ENCODE measurements around the gene BMP8A.
A peak's percentile ranks its signal among the peaks of the same experiment; 100 is the strongest.
"Not testable (repeated sequence)": the region's sequence is repeated elsewhere in the genome, so short reads cannot be mapped to it uniquely, and the experiment has no call there.

BMP8A gene

DNA sequence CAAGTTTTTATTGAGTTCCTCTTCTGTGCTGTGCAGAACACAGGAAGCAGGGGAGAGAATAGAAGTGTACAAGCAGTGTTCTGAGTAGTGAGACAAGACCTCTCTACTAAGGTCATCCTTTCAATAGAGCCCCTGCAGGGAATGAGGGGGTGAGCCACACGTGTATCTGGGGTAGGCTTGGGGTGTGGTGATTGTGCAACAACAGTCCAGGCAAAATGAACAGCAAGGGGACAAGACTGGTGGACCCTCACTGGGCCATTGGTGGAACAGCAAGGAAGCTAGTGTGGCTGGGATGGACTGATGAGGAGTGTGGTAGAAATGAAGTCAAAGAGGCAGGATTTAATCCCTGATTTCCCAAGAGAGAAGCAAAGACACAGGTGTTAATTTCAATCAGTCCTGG lies 8.2 kb upstream of the BMP8A start:
- Histone ChIP-seq H2AFZ (ENCODE audit: low read length, unreplicated experiment) (no peak overlapping the region), H3K36me3 (ENCODE audit: insufficient read depth, low read length) (peaks cover 34% of the 10 kb centered on the region; the same call in 1 of the 2 replicates), H3K4me3 (ENCODE audit: low read depth, low read length) (no peak overlapping the region), H3K79me2 (ENCODE audit: control insufficient read depth, insufficient read depth, low read length, unreplicated experiment) (no peaks in the 10 kb centered on the region), H3K27ac (ENCODE audit: low read depth, low read length) (no peak overlapping the region), H3K27me3 (ENCODE audit: insufficient read depth, low read length) (no peaks in the 10 kb centered on the region), H3K4me1 (ENCODE audit: control insufficient read depth, insufficient read depth, low read length, unreplicated experiment) (no peaks in the 10 kb centered on the region)

DNA sequence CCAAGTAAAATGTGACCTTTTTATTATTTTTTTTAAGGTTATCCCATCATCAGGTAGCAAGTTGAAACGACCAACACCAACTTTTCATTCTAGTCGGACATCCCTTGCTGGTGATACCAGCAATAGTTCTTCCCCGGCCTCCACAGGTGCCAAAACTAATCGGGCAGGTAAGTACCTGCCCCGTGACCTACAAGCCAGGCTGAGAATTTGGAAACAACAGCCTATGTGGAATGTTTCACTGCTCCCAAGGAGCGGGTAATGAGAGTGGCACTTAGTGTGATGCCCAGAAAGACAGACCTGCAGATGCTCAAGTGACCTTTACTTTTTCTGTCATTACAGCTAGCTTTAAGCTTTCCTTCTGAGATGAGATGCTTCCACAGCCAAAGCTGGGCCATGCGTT lies 6.9 kb upstream of the BMP8A start:
- Histone ChIP-seq H3K27ac (ENCODE audit: low read depth, low read length) (no peak overlapping the region), H2AFZ (ENCODE audit: low read length, unreplicated experiment) (no peak overlapping the region), H3K79me2 (ENCODE audit: control insufficient read depth, insufficient read depth, low read length, unreplicated experiment) (no peaks in the 10 kb centered on the region), H3K27me3 (ENCODE audit: insufficient read depth, low read length) (no peaks in the 10 kb centered on the region), H3K4me1 (ENCODE audit: control insufficient read depth, insufficient read depth, low read length, unreplicated experiment) (no peaks in the 10 kb centered on the region), H3K4me3 (ENCODE audit: low read depth, low read length) (no peak overlapping the region), H3K36me3 (ENCODE audit: insufficient read depth, low read length) (peaks cover 29% of the 10 kb centered on the region; the same call in 1 of the 2 replicates)

DNA sequence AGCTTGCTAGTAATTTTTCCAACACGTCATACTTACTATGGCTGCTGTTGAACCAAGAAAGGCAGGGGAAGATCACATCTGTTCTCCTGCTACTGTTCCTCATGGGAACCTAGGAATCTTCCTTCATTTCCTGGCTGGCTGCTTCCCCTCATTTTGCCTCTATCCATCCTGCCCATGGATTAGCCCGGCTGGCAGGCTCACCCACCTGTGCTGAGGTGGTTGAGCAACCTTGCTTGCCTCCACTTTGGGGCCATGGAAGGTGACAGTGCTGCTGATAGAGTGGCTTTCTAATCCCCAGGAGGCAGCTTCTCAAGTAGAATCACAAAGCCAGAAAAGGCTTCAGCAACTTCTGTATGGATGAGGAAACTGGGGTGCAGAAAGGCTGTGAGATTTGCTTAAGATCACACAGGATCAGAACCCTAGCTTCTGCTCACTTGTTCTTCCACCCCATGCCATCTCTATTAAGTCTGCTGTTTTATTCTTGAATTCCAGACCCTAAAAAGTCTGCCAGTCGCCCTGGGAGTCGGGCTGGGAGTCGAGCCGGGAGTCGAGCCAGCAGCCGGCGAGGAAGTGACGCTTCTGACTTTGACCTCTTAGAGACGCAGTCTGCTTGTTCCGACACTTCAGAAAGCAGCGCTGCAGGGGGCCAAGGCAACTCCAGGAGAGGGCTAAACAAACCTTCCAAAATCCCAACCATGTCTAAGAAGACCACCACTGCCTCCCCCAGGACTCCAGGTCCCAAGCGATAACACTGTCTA lies 6.2 kb upstream of the BMP8A start:
- H3K27ac ChIP-seq (ENCODE audit: low read depth, low read length) = no peak overlapping the region
- no peak overlapping the region for H3K4me3 ChIP-seq (ENCODE audit: low read depth, low read length)
- peaks cover 24% of the 10 kb centered on the region; the same call in 1 of the 2 replicates for H3K36me3 ChIP-seq (ENCODE audit: insufficient read depth, low read length)
- H2AFZ ChIP-seq (ENCODE audit: low read length, unreplicated experiment) = no peak overlapping the region
- H3K79me2 ChIP-seq (ENCODE audit: control insufficient read depth, insufficient read depth, low read length, unreplicated experiment) = no peaks in the 10 kb centered on the region
- H3K4me1 ChIP-seq (ENCODE audit: control insufficient read depth, insufficient read depth, low read length, unreplicated experiment) = no peaks in the 10 kb centered on the region
- peaks cover 1% of the 10 kb centered on the region; the same call in 1 of the 2 replicates for H3K27me3 ChIP-seq (ENCODE audit: insufficient read depth, low read length)

DNA sequence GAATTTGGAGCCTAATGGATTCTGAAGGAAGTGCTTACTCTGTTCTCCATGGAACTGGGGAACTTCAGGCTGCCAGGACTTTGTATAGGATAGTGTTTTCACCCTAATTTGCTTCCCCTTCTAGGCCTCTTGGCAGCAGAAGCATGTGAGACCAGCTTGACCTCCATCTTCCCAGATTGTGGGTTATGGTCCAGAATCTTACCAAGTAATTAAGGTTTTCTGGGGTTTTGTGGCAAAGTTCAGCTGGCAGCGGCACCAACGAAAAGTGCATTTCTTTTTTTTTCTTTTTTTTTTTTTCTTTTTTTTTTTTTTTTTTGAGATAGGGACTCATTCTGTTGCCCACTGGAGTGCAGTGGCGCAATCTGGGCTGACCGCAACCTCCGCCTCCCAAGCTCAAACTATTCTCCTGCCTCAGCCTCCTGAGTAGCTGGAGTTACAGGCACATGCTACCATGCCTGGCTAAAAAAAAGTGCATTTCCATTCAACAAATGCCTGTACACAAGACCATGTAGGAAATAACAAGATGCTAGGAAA lies 3.4 kb upstream of the BMP8A start:
- H3K27me3 ChIP-seq (ENCODE audit: insufficient read depth, low read length) = peaks cover 23% of the 10 kb centered on the region; the same call in 1 of the 2 replicates
- H2AFZ ChIP-seq (ENCODE audit: low read length, unreplicated experiment) = no peak overlapping the region

DNA sequence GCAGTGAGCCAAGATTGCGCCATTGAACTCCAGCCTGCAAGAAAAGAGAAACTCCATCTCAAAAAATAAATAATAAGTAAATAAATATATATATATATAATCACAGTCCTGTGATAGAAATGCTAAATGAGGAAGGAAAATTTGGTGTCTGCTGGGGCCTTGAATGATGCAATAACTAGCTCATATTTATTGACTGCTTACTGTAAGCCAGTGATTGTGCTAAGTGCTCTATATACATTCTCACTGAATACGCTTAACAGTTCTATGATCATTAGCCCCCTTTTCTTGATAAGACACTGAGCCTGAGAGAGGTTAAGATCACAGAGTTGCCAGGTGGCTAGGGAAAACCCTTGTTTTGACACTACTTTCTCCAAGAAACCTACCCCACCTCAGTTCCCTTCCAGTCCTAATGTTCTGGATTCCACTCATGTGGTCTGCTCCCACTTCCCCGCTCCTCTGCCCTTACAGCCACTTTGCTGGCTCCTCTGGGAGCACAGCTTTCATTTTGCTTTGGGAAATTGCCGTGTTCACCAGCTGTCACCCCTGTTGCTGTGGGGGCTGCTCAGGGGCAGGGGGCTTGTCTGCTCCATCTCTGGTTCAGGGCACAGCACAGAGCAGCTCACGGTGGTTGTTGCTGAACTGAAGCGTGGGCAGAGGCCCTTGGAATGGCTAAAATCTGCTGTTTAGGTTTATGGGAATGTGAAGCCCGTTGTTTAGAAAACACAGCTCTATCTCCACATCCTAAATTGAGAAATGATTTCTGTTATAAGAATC lies 2.5 kb upstream of the BMP8A start:
- no peaks in the 10 kb centered on the region for H3K79me2 ChIP-seq (ENCODE audit: control insufficient read depth, insufficient read depth, low read length, unreplicated experiment)
- H3K4me3 ChIP-seq (ENCODE audit: low read depth, low read length) = no peak overlapping the region
- peaks cover 15% of the 10 kb centered on the region; the same call in 1 of the 2 replicates for H3K36me3 ChIP-seq (ENCODE audit: insufficient read depth, low read length)
- H3K27me3 ChIP-seq (ENCODE audit: insufficient read depth, low read length) = peaks cover 25% of the 10 kb centered on the region; the same call in 1 of the 2 replicates
- no peak overlapping the region for H3K27ac ChIP-seq (ENCODE audit: low read depth, low read length)
- no peak overlapping the region for H2AFZ ChIP-seq (ENCODE audit: low read length, unreplicated experiment)
- H3K4me1 ChIP-seq (ENCODE audit: control insufficient read depth, insufficient read depth, low read length, unreplicated experiment) = peaks cover 2% of the 10 kb centered on the region

More for the DNA sequence above, 3.4 kb upstream of the BMP8A start:
- Histone ChIP-seq H3K4me1 (ENCODE audit: control insufficient read depth, insufficient read depth, low read length, unreplicated experiment) (no peaks in the 10 kb centered on the region), H3K4me3 (ENCODE audit: low read depth, low read length) (no peak overlapping the region), H3K79me2 (ENCODE audit: control insufficient read depth, insufficient read depth, low read length, unreplicated experiment) (no peaks in the 10 kb centered on the region), H3K36me3 (ENCODE audit: insufficient read depth, low read length) (peaks cover 15% of the 10 kb centered on the region; the same call in 1 of the 2 replicates), H3K27ac (ENCODE audit: low read depth, low read length) (no peak overlapping the region)

DNA sequence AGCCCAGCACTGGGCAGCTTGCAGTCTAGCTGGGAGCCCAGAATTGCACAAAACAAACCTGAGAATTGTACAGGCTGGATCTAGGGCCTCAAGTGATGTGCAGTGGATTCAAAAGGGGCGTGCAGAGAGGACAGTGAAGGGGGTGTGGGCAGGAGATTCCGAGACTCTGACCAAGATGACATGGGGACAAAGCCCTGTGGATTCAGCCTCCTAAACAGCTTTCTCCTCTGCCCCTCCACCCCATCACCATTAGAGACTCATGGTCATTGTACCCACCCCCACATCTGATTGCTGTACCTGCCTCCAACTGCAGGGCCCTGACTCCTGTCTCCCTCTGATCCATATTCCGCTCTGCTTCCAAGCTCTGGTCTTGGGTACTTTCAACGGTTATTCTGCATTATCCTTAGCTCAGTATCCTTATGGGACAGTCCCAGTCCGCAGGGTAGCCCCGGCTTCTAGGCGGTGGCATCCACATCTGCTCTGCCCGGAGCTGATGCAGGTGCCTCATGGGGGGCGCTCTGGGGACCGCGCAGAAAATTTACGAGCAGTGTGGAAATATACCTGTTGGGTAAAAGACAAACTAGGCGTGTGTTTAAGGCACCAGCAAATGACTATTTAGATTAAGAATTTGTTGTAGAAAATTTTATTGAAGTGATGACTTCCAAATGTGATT lies 1.7 kb upstream of the BMP8A start:
- no peak overlapping the region for H3K27ac ChIP-seq (ENCODE audit: low read depth, low read length)
- H2AFZ ChIP-seq (ENCODE audit: low read length, unreplicated experiment) = no peak overlapping the region
- peaks cover 4% of the 10 kb centered on the region for H3K4me1 ChIP-seq (ENCODE audit: control insufficient read depth, insufficient read depth, low read length, unreplicated experiment)
- H3K79me2 ChIP-seq (ENCODE audit: control insufficient read depth, insufficient read depth, low read length, unreplicated experiment) = no peaks in the 10 kb centered on the region
- peaks cover 15% of the 10 kb centered on the region; the same call in 1 of the 2 replicates for H3K36me3 ChIP-seq (ENCODE audit: insufficient read depth, low read length)
- no peak overlapping the region for H3K4me3 ChIP-seq (ENCODE audit: low read depth, low read length)
- H3K27me3 ChIP-seq (ENCODE audit: insufficient read depth, low read length) = peaks cover 25% of the 10 kb centered on the region; the same call in 1 of the 2 replicates

DNA sequence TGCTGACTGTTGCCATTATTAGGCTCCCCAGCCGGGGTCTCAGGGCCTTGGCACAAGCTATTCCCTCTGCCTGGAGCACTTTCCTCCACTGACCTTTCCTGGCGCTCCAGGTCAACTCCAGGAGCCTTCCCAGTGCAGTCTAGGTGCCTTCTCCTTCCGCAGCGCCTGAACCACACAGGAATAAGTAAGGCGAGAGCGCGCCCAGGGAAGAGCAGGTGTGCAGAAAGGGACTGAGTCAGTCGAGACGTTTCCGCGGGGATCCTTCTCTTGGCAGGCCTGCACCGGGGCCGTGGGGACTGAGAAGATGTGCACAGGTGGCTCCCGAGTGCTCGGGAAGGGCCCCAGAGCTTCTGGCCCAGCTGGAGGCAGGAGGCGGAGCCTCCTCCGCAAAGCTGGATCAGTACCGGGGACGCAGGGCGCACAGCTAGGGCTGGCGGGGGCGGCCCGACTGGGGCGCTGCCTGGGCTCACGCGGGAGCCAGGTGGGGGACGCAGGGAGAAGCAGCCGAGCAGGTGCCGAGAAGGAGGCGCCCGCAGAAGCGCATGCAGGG lies 765 bp upstream of the BMP8A start:
- Histone ChIP-seq H3K36me3 (ENCODE audit: insufficient read depth, low read length) (peaks cover 7% of the 10 kb centered on the region; the same call in 1 of the 2 replicates), H3K27me3 (ENCODE audit: insufficient read depth, low read length) (peaks cover 25% of the 10 kb centered on the region; the same call in 1 of the 2 replicates), H3K4me3 (ENCODE audit: low read depth, low read length) (peak overlapping the region; percentile 45; the same call in 1 of the 2 replicates), H3K27ac (ENCODE audit: low read depth, low read length) (no peak overlapping the region), H3K79me2 (ENCODE audit: control insufficient read depth, insufficient read depth, low read length, unreplicated experiment) (no peaks in the 10 kb centered on the region), H3K4me1 (ENCODE audit: control insufficient read depth, insufficient read depth, low read length, unreplicated experiment) (peaks cover 4% of the 10 kb centered on the region), H2AFZ (ENCODE audit: low read length, unreplicated experiment) (no peak overlapping the region)

DNA sequence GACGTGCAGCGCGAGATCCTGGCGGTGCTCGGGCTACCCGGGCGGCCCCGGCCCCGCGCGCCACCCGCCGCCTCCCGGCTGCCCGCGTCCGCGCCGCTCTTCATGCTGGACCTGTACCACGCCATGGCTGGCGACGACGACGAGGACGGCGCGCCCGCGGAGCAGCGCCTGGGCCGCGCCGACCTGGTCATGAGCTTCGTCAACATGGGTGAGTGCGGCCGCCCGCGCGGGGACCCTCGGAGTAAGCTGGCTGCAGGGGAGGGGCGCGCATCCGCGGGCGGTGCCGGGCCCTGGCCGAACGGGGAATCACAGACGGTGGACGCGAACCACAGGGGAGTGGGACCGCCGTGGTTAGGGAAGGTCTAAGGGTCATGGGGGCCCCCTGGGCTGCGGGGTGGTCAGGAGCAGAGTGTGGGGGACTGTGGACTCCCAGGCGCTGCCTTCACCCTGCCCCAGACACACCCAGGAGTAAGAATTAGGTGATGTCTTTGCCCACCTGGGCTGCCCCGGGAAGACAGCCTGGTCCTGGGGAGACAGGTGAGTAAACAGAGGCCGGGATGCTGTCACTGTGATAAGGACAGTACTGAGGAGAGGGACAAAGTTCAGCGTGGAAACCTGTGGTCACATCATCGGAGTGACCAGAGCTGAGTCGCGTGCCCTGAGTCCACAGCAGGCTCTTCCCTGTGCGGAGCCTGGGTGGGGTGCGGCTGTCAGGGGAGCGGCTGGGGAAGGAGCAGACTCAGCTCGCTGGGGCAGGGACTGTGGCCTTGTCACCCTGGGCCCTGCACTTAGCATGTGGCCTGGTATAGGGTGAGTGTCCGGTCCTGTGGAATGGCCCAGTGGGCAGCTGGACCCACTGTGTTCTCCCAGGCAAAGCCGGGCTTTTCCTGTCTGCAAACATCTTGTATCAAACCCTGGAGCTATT lies 944 bp downstream of the BMP8A start:
- not testable (repeated sequence) for H3K79me2 ChIP-seq (ENCODE audit: control insufficient read depth, insufficient read depth, low read length, unreplicated experiment); H2AFZ ChIP-seq (ENCODE audit: low read length, unreplicated experiment); H3K27ac ChIP-seq (ENCODE audit: low read depth, low read length); H3K4me3 ChIP-seq (ENCODE audit: low read depth, low read length); H3K4me1 ChIP-seq (ENCODE audit: control insufficient read depth, insufficient read depth, low read length, unreplicated experiment); H3K36me3 ChIP-seq (ENCODE audit: insufficient read depth, low read length)
- peaks cover 25% of the 10 kb centered on the region; the same call in 1 of the 2 replicates for H3K27me3 ChIP-seq (ENCODE audit: insufficient read depth, low read length)

DNA sequence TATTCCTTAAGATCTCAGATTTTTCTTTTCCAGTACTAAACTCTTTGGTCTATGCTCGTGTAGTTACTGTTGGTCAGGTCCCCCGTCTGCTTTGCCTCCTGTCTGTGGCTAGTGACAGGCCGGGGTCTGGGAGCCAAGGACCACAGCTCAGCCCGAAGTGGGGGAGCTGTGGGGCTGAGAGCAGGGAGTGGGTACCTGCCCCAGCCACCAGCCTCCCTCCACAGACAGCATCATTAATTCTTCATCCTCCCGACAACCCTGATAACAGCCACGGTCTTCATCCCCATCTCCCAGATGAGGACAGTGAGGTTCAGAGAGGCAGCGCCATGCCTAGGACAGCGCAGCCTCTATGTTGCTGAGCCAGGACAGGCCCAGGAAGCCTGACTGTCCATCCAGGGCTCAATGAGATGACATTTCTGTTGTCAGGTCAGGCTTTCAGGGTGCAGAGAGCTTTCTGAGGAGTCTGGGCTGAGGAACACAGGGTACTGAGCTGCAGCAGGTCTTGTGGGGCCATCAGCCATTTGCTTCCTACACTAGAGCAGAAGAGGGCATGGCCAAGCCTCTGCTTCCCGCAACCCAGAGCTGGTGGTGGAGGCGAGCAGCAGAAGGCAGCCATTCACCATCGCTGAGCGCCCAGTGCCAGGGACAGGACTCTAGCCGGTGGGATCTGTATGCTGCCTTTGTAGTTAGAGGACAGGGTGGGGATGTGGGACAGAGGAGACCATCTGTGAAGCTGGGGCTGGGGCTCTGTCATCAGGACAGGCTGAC lies 1.8 kb downstream of the BMP8A start:
- H3K27me3 ChIP-seq (ENCODE audit: insufficient read depth, low read length) = peaks cover 25% of the 10 kb centered on the region; the same call in 1 of the 2 replicates
- H3K4me1 ChIP-seq (ENCODE audit: control insufficient read depth, insufficient read depth, low read length, unreplicated experiment); H3K27ac ChIP-seq (ENCODE audit: low read depth, low read length); H2AFZ ChIP-seq (ENCODE audit: low read length, unreplicated experiment); H3K36me3 ChIP-seq (ENCODE audit: insufficient read depth, low read length); H3K79me2 ChIP-seq (ENCODE audit: control insufficient read depth, insufficient read depth, low read length, unreplicated experiment); H3K4me3 ChIP-seq (ENCODE audit: low read depth, low read length): not testable (repeated sequence)
